HCT116 (cell line): ENCODE results near the gene IL9. TPM values are rescaled to one million over a fixed set of nuclear protein-coding genes. Genes with fewer than 3 reads are reported as not detected.

Source experiments
- ATAC-seq: fragments of 200-7000 bp; cut with Tn5 transposase; 2 replicates; pipeline ENCODE4 v1.9.1; 2020; ENCODE audit warnings: mild to moderate bottlenecking, moderate library complexity
- BruUV-seq: library from RNA; stranded (reverse); fragments of 400-500 nt; replicated peaks from 2 replicates; lab custom pipeline; 2021; lab: Mats Ljungman, UMichigan
- CTCF ChIA-PET: fragments of 300-600 bp; sonication (Branson Sonifier 250); formaldehyde crosslinking; loops from one replicate; lab custom pipeline; 2021; ENCODE audit warnings: antibody characterized with exemption; lab: Charles Lee
- POLR2A ChIA-PET: fragments of 300-600, 350-600 bp; sonication (Branson Sonifier 250); formaldehyde crosslinking; loops from one replicate; lab custom pipeline; 2021; ENCODE audit warnings: antibody characterized with exemption; lab: Charles Lee
- RAD21 ChIA-PET, 2 experiments: fragments of 300-600 bp; sonication (Branson Sonifier 250); formaldehyde crosslinking; loops; one replicate each; lab custom pipeline; 2023; ENCODE audit warnings: low total read pairs in 2 of 2; ENCODE audit not compliant: uncharacterized antibody in 2 of 2, unreplicated experiment in 2 of 2, low non-redundant PET in 1 of 2; lab: Charles Lee
- DNase-seq: peaks from one replicate; pipeline ENCODE4 v3.0.0-alpha.2; 2010; ENCODE audit warnings: low read depth, low spot score
- H2AFZ ChIP-seq: fragments of 200-600 bp; shearing (Covaris generic), sonication (generic); 2 replicates; pipeline ENCODE4 v1.6.1; 2017; ENCODE audit warnings: low read depth, mixed run types, mixed read lengths, antibody characterized with exemption, low read length; ENCODE audit not compliant: poor library complexity, severe bottlenecking
- H3K27ac ChIP-seq: 2 replicates; pipeline ENCODE4 v1.5.1; 2012; ENCODE audit warnings: low read depth, low read length
- H3K27me3 ChIP-seq: fragments of 200-600 bp; sonication (generic); 2 replicates; pipeline ENCODE4 v1.6.1; 2016; ENCODE audit warnings: mixed run types, low read length, mixed read lengths; ENCODE audit not compliant: insufficient read depth
- H3K36me3 ChIP-seq, 2 experiments: fragments of 200-500 bp in 1 of 2; fragments of 200-600 bp in 1 of 2; sonication (Bioruptor generic) in 1 of 2; sonication (generic) in 1 of 2; 2 replicates each; pipeline versions ENCODE4 v1.5.1 to v1.6.1; 2014 to 2016; ENCODE audit warnings: low read length in 2 of 2, inconsistent platforms in 1 of 2, mixed read lengths in 1 of 2, mixed run types in 1 of 2; ENCODE audit not compliant: insufficient read depth in 2 of 2, control insufficient read depth in 1 of 2
- H3K4me1 ChIP-seq, 2 experiments: fragments of 200-600 bp in 1 of 2; sonication (generic) in 1 of 2; 2 replicates each; pipeline versions ENCODE4 v1.5.1 to v1.6.1; 2012 to 2017; ENCODE audit warnings: low read length in 2 of 2, inconsistent platforms in 1 of 2, mild to moderate bottlenecking in 1 of 2, mixed read lengths in 1 of 2, mixed run types in 1 of 2, moderate library complexity in 1 of 2; ENCODE audit not compliant: insufficient read depth in 2 of 2, control insufficient read depth in 1 of 2
- H3K4me2 ChIP-seq: fragments of 200-600 bp; sonication (generic); 2 replicates; pipeline ENCODE4 v1.6.1; 2017; ENCODE audit warnings: mixed run types, low read length, mixed read lengths
- H3K4me3 ChIP-seq, 2 experiments: fragments of 200-600 bp in 1 of 2; sonication (generic) in 1 of 2; replicated peaks in 1 of 2; 2 replicates each; pipeline ENCODE4 v1.5.1; 2011 to 2016; ENCODE audit warnings: low read length in 2 of 2, control low read depth in 1 of 2, low read depth in 1 of 2, mild to moderate bottlenecking in 1 of 2, mixed read lengths in 1 of 2, mixed run types in 1 of 2
- H3K79me2 ChIP-seq: fragments of 200-600 bp; sonication (generic); 2 replicates; pipeline ENCODE4 v1.6.1; 2017; ENCODE audit warnings: mild to moderate bottlenecking, mixed run types, low read length, moderate library complexity, mixed read lengths; ENCODE audit not compliant: insufficient read depth
- H3K9ac ChIP-seq: fragments of 200-600 bp; sonication (generic); 2 replicates; pipeline ENCODE4 v1.6.1; 2016; ENCODE audit warnings: low read length, mixed read lengths
- H3K9me2 ChIP-seq: fragments of 200-600 bp; sonication (generic), shearing (Covaris generic); 2 replicates; pipeline ENCODE4 v1.6.1; 2017; ENCODE audit warnings: mixed run types, mild to moderate bottlenecking, moderate library complexity; ENCODE audit not compliant: insufficient read depth
- H3K9me3 ChIP-seq, 2 experiments: fragments of 200-500 bp in 1 of 2; fragments of 200-600 bp in 1 of 2; sonication (Bioruptor generic) in 1 of 2; sonication (generic) in 1 of 2; 2 replicates each; pipeline ENCODE4 v1.6.1; 2014 to 2017; ENCODE audit warnings: low read length in 2 of 2, mixed read lengths in 2 of 2, inconsistent platforms in 1 of 2, low read depth in 1 of 2, mild to moderate bottlenecking in 1 of 2, mixed run types in 1 of 2, moderate library complexity in 1 of 2; ENCODE audit not compliant: control insufficient read depth in 1 of 2, insufficient read depth in 1 of 2
- H4K20me1 ChIP-seq: fragments of 200-600 bp; sonication (generic), shearing (Covaris generic); 2 replicates; pipeline ENCODE4 v1.6.1; 2017; ENCODE audit warnings: mixed run types, mild to moderate bottlenecking, moderate library complexity; ENCODE audit not compliant: insufficient read depth
- ATF3 ChIP-seq: IDR thresholded peaks from 2 replicates; pipeline ENCODE4 v1.6.1; 2012
- CBX3 ChIP-seq: IDR thresholded peaks from 2 replicates; pipeline ENCODE4 v1.6.1; 2012; ENCODE audit warnings: low read depth
- EZH2 ChIP-seq: fragments of 200-600 bp; sonication (generic); IDR thresholded peaks from 2 replicates; pipeline ENCODE4 v1.6.1; 2017; ENCODE audit warnings: antibody characterized with exemption, mixed run types
- EZH2phosphoT487 ChIP-seq: fragments of 200-600 bp; IDR thresholded peaks from 2 replicates; pipeline ENCODE4 v1.6.1; 2018; ENCODE audit warnings: antibody characterized with exemption, borderline replicate concordance
- MAX ChIP-seq: IDR thresholded peaks from 2 replicates; pipeline ENCODE4 v1.6.1; 2012
- POLR2A ChIP-seq: IDR thresholded peaks from 2 replicates; pipeline ENCODE4 v1.7.0; 2011; ENCODE audit warnings: borderline replicate concordance; ENCODE audit not compliant: insufficient read depth, insufficient read length; ENCODE audit errors: extremely low read depth
- REST ChIP-seq: IDR thresholded peaks from 2 replicates; pipeline ENCODE4 v1.6.1; 2012; ENCODE audit warnings: low read depth
- SRF ChIP-seq: IDR thresholded peaks from 2 replicates; pipeline ENCODE4 v1.6.1; 2012; ENCODE audit warnings: low read depth
- ZBTB33 ChIP-seq: IDR thresholded peaks from 2 replicates; pipeline ENCODE4 v1.6.1; 2011; ENCODE audit warnings: mild to moderate bottlenecking, low read length, moderate library complexity; ENCODE audit not compliant: insufficient replicate concordance; ENCODE audit errors: extremely low read depth
- ZFX ChIP-seq: fragments of 450-650 bp; IDR thresholded peaks from 2 replicates; pipeline ENCODE4 v1.6.1; 2017
- ZNF274 ChIP-seq: fragments of 200-500 bp; sonication (Bioruptor generic); IDR thresholded peaks from 2 replicates; pipeline ENCODE4 v1.6.1; 2014; ENCODE audit warnings: mild to moderate bottlenecking, low read depth, low read length, inconsistent platforms
- intact Hi-C: fragments of 100-400 bp; cut with micrococcal nuclease; formaldehyde crosslinking; loops from 2 replicates; pipeline ENCODE4 v1.10.0; 2022
- total RNA-seq: library from RNA; stranded (reverse); gene quantifications from one replicate; pipeline ENCODE4 v1.2.1, GENCODE V29; 2021; ENCODE audit not compliant: unreplicated experiment

The IL9 gene
- total RNA-seq, 1 experiment from 2014 or later, result not detected

GRCh38 chr5:135930949-135931295 is 35.3 kb upstream of the IL9 start (continued):
- no peak for TF ChIP-seq MAX
- no peak for TF ChIP-seq ZFX
- no peak for TF ChIP-seq POLR2A
- TF ChIP-seq REST, result no peak
- no peak for TF ChIP-seq EZH2phosphoT487
- no peak for TF ChIP-seq ATF3
- no peak for TF ChIP-seq SRF
- TF ChIP-seq, all 23 proteins: peak for 0

GRCh38 chr5:135930029-135930948 is 34.6 kb upstream of the IL9 start:
- RAD21 ChIA-PET, result no interaction called here
- H3K4me3 ChIP-seq, result no peak overlapping the region
- H3K27ac ChIP-seq, result no peak overlapping the region
- peaks cover 48% of the 10 kb centered on the region for H3K27me3 ChIP-seq
- no peak overlapping the region for H3K4me2 ChIP-seq
- H3K79me2 ChIP-seq, result no peaks in the 10 kb centered on the region
- no peak overlapping the region for H2AFZ ChIP-seq
- no peaks in the 10 kb centered on the region for H3K9me2 ChIP-seq
- no peaks in the 10 kb centered on the region for H3K36me3 ChIP-seq
- CTCF ChIA-PET, result no interaction called here
- no peaks in the 10 kb centered on the region for H3K4me1 ChIP-seq
- ATAC-seq (no peak), DNase-seq (no peak)
- POLR2A ChIA-PET, result no interaction called here
- intact Hi-C loops, result no loop called here
- no TSS peak for BruUV-seq
- H4K20me1 ChIP-seq, result no peaks in the 10 kb centered on the region
- H3K9me3 ChIP-seq, result no peaks in the 10 kb centered on the region
- H3K9ac ChIP-seq, result no peak overlapping the region
- TF ChIP-seq ATF3, result no peak
- TF ChIP-seq MAX, result no peak
- no peak for TF ChIP-seq ZFX
- TF ChIP-seq EZH2, result no peak
- no peak for TF ChIP-seq CBX3
- no peak for TF ChIP-seq ZNF274
- no peak for TF ChIP-seq ZBTB33
